GM18502 (cell line): ENCODE measurements around the gene SLC12A3.
A peak's percentile ranks its signal among the peaks of the same experiment; 100 is the strongest.

Source experiments
- ATAC-seq: cut with Tn5 transposase; IDR thresholded peaks from one replicate; pipeline ENCODE4 v1.9.1; 2021; ENCODE audit warnings: mild to moderate bottlenecking; ENCODE audit not compliant: unreplicated experiment, poor library complexity

The SLC12A3 gene

GRCh38 chr16:56956076-56956475 lies 91.1 kb downstream of the SLC12A3 start:
- no peak for ATAC-seq

DNA sequence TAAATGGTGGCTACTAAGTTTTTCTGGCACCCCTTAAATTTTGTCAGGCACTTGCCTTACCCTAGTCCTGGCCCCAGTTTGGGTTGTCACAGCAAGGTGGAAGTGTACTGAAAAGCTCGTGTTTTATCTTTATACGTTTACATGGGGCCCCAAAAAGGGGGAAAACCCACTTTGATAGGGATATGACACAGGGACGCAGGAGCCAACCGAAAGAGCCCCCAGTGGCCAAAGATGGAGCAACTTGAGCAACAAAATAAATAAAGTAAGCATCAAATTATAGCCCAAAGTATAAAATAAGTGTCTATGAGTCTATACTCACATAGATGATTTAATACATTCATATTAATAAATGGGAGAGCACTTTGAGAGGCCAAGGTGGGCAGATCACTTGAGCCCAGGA lies 91.7 kb downstream of the SLC12A3 start:
- no peak for ATAC-seq

- ATAC-seq = no peak
Measured at GRCh38 chr16:56960681-56961281, 95.8 kb downstream of the SLC12A3 start.

- no peak for ATAC-seq
Measured at GRCh38 chr16:56961386-56961785, 96.4 kb downstream of the SLC12A3 start.

DNA sequence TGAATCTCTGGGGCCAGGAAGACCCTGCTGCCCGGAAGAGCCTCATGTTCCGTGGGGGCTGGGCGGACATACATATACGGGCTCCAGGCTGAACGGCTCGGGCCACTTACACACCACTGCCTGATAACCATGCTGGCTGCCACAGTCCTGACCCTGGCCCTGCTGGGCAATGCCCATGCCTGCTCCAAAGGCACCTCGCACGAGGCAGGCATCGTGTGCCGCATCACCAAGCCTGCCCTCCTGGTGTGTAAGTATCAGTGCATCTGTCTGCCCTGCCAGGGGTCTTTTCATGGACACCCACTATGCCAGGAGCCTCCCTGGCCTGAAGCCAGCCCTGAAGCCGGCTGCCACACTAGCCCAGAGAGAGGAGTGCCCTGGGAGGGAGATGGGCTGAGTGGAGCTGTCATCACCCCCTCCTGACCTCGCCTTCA lies 96.9 kb downstream of the SLC12A3 start, which contains the start of gene CETP:
Gene CETP, plus strand, starts transcription at position 100 of the 431 bp plus-strand sequence. Its CDS starts 30 bp downstream, at position 130.
- ATAC-seq = no peak

- ATAC-seq = peak; percentile 55
Measured at GRCh38 chr16:56964243-56965148, 99.5 kb downstream of the SLC12A3 start.
